WERI-Rb-1 (cell line): ENCODE results near the gene JAK2.

Experiments used
- DNase-seq: peaks from one replicate; pipeline ENCODE4 v3.0.0-alpha.2; 2020
- H3K27ac ChIP-seq: fragments of 250-450 bp; sonication (Bioruptor Pico); 2 replicates; pipeline ENCODE4 v1.5.1; 2020; ENCODE audit warnings: mild to moderate bottlenecking, moderate library complexity
- H3K27me3 ChIP-seq: fragments of 250-450 bp; sonication (Bioruptor Pico); 2 replicates; pipeline ENCODE4 v1.5.1; 2021; ENCODE audit warnings: mild to moderate bottlenecking, low read depth, moderate library complexity; ENCODE audit not compliant: insufficient read depth, severe bottlenecking
- H3K36me3 ChIP-seq: fragments of 250-450 bp; sonication (Bioruptor Pico); 2 replicates; pipeline ENCODE4 v1.5.1; 2020; ENCODE audit warnings: mild to moderate bottlenecking, moderate library complexity
- H3K4me3 ChIP-seq: 2 replicates; pipeline ENCODE4 v1.5.1; 2011; ENCODE audit warnings: low read depth, mild to moderate bottlenecking, control low read depth, low read length
- H3K9me3 ChIP-seq: fragments of 250-450 bp; sonication (Bioruptor Pico); 2 replicates; pipeline ENCODE4 v1.5.1; 2021; ENCODE audit warnings: mild to moderate bottlenecking, moderate library complexity; ENCODE audit not compliant: severe bottlenecking
- TF ChIP-seq, protein P1 (sequence below): IDR thresholded peaks from 2 replicates; pipeline ENCODE4 v1.5.1; 2011; ENCODE audit warnings: low read depth, mild to moderate bottlenecking, control low read depth, inconsistent platforms, low read length

JAK2 gene

DNA sequence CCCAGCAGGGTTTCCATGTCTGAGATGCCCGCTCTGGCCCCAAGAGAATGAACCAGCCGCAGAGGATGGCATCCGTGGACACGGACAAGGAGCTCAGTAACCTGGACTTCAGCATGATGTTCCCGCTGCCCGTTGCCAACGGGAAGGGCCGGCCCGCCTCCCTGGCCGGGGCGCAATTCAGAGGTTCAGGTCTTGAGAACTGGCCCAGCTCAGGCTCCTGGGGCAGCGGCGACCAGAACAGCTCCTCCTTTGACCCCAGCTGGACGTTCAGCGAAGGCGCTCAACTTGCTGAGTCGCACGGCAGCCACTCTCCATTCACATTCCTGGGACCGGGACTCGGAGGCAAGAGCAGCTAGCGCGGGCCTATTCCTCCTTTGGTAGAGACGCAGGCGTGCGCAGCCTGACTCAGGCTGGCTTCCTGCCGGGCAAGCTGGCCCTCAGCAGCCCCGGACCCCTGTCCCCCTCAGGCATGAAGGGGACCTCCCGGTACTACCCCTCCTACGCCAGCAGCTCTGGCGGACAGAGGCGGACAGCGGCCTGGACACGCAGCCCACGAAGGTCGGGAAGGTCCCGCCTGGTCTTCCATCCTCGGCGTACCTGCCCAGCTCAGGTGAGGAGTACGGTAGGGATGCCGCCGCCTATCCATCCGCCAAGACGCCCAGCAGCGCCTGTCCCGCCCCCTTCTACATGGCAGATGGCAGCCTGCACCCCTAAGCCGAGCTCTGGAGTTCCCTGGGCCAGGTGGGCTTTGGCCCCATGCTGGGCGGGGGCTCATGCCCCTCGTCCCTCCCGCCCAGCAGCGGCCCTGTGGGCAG, 126.0 kb downstream of the JAK2 start:
- TF ChIP-seq, protein P1, sequence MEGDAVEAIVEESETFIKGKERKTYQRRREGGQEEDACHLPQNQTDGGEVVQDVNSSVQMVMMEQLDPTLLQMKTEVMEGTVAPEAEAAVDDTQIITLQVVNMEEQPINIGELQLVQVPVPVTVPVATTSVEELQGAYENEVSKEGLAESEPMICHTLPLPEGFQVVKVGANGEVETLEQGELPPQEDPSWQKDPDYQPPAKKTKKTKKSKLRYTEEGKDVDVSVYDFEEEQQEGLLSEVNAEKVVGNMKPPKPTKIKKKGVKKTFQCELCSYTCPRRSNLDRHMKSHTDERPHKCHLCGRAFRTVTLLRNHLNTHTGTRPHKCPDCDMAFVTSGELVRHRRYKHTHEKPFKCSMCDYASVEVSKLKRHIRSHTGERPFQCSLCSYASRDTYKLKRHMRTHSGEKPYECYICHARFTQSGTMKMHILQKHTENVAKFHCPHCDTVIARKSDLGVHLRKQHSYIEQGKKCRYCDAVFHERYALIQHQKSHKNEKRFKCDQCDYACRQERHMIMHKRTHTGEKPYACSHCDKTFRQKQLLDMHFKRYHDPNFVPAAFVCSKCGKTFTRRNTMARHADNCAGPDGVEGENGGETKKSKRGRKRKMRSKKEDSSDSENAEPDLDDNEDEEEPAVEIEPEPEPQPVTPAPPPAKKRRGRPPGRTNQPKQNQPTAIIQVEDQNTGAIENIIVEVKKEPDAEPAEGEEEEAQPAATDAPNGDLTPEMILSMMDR = no peak
- Histone ChIP-seq H3K4me3 (no peak overlapping the region), H3K27ac (no peak overlapping the region), H3K36me3 (peaks cover 7% of the 10 kb centered on the region; the same call in 1 of the 2 replicates), H3K27me3 (no peaks in the 10 kb centered on the region), H3K9me3 (no peaks in the 10 kb centered on the region)
- DNase-seq = no peak

DNA sequence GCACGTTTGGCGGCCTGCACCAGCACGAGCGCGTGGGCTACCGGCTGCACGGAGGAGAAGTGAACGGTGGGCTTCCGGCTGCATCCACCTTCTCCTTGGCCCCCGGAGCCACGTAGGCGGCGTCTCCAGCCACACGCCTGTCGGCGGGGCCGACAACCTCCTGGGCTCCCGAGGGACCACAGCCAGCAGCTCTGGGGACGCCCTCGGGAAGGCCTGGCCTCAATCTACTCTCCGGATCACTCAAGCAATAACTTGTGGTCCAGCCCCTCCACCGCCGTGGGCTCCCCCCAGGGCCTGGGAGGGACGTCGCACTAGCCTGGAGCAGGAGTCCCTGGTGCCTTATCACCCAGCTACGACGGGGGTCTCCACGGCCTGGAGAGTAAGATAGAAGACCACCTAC, 126.6 kb downstream of the JAK2 start:
- no peaks in the 10 kb centered on the region for H3K27me3 ChIP-seq
- TF ChIP-seq, protein P1 = no peak
- DNase-seq = no peak
- H3K27ac ChIP-seq = no peak overlapping the region
- H3K4me3 ChIP-seq = no peak overlapping the region
- no peaks in the 10 kb centered on the region for H3K9me3 ChIP-seq
- peaks cover 7% of the 10 kb centered on the region; the same call in 1 of the 2 replicates for H3K36me3 ChIP-seq

DNA sequence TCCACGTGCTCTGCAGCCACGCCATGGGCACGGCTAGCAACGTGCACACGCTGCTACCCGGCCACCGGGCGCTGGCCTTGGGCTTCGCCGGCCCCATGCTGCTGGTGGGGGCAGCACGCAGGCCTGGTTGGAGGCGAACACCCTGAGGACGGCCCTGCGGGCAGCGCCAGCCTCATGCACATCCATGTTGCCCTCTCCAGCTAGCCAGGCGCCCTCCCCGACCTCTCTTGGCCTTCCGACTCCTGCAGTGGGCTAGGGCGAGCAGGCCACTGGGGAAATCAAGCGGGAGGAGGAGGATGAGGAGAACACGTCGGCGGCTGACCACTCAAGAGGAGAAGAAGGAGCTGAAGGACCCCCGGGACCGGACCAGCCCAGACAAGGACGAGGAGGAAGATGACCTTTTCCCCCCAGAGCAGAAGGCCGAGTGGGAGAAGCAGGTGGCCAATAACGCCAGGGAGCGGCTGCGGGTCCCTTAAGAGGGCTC, 127.1 kb downstream of the JAK2 start:
- DNase-seq = no peak
- no peak overlapping the region for H3K27ac ChIP-seq
- TF ChIP-seq, protein P1 = no peak
- no peak overlapping the region for H3K4me3 ChIP-seq
- H3K9me3 ChIP-seq = no peaks in the 10 kb centered on the region
- peaks cover 7% of the 10 kb centered on the region; the same call in 1 of the 2 replicates for H3K36me3 ChIP-seq
- no peaks in the 10 kb centered on the region for H3K27me3 ChIP-seq

DNA sequence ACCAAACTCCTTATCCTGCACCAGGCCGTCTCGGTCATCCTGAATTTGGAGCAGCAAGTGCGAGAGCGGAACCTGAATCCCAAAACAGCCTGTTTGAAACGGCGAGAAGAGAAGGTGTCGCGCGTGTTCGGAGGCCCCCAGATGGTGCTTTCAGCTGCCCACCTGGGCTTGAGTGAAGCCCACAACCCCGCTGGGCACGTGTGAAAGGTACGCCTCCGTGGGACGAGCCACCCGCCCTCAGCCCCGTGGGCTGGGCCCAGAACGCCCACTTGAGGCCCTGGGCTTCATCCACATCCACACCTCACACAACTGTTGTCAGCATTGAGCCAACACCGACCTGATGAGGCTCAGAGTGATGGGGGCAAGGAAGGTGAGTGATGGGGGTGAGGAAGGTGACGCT, 127.6 kb downstream of the JAK2 start:
- Histone ChIP-seq H3K27me3 (no peaks in the 10 kb centered on the region), H3K9me3 (no peaks in the 10 kb centered on the region), H3K27ac (no peak overlapping the region), H3K36me3 (peaks cover 7% of the 10 kb centered on the region; the same call in 1 of the 2 replicates), H3K4me3 (no peak overlapping the region)
- TF ChIP-seq, protein P1 = no peak
- DNase-seq = no peak

DNA sequence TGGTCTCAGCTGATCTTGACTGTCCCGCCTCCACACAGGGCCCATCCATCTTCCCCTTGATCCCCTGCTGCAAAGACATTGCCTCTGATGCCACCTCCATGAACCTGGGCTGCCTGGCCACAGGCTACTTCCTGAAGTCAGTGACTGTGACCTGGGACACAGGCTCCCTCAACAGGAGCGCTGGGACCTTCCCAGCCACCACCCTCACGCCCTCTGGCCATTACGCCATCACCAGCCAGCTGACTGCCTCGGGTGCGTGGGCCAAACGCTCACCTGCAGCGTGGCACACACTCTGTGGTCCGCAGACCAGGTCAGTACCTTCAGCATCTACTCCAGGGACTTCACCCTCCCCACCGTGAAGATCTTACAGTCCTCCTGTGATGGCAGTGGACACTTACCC, 128.5 kb downstream of the JAK2 start:
- TF ChIP-seq, protein P1 = no peak
- Histone ChIP-seq H3K27me3 (no peaks in the 10 kb centered on the region), H3K36me3 (peaks cover 7% of the 10 kb centered on the region; the same call in 1 of the 2 replicates), H3K4me3 (no peak overlapping the region), H3K9me3 (no peaks in the 10 kb centered on the region), H3K27ac (no peak overlapping the region)
- DNase-seq = no peak
